D341Med (cell line): ENCODE data around the gene GAST.
A peak's percentile ranks its signal among the peaks of the same experiment; 100 is the strongest.
"Not testable (repeated sequence)": the region's sequence is repeated elsewhere in the genome, so short reads cannot be mapped to it uniquely, and the experiment has no call there.

Experiments
- DNase-seq: peaks from one replicate; pipeline ENCODE4 v3.0.0; 2012; ENCODE audit warnings: low spot score

Gene GAST

DNA sequence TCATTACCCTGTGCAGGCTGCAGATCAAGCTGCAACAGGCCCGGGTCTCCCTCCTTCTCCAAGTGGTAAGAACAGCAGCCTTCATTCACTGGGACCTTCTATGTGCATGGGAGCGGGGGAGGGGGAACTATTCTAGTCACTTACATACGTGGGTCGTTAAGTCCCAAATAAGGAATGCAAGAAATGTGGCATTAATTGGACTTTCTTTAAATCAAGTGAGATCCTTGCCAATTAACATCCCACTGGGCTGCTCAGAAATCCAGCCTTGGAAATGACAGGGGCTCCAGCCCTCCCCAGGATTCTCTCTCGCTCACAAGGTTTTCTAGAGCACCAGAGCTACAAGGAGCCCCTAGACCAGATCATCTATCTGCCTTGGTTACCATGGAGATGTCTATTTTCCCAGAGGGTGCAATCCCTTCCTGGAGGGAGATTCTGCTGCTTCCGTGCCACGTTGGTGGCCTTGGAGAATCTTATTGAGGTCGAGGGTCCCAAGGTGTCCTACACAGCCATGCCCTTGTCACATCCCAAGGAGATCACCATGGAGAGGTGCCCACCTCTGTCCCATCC is 28.6 kb upstream of the GAST start:
- no peak for DNase-seq

DNA sequence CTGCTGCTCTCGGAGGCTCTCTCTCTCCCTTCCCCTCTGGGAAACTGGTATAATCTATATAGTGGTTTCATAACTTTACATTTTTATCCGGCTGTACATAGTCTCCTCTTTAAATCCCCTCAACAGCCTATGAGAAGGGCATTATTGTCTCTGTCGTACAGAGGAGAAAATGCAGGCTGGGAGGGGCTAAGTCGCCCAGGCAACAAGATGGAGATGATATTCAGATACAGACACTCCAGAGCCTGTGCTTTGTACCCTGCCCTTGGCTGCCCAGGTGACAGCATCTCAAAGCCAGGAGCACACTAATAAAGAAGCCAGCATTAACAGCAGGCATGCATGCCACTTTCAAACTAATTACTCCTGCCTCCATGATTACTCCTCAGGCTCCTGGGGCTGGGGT is 28.1 kb upstream of the GAST start:
- DNase-seq: no peak

DNA sequence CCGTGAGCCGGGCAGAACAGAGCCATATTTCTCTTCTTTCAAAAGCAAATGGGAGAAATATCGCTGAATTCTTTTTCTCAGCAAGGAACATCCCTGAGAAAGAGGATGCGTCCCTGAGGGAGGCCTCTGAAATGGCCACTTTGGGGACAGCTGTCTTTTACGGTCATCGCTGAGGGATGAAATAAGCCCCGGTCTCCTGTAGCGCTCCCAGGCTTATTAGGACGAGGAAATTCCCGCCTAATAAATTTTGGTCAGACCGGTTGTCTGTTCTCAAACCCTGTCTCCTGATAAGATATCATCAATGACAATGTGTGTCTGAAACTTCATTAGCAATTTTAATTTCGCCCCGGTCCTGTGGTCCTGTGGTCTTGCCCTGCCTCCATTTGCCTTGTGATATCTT is 26.4 kb upstream of the GAST start:
- not testable (repeated sequence) for DNase-seq

DNA sequence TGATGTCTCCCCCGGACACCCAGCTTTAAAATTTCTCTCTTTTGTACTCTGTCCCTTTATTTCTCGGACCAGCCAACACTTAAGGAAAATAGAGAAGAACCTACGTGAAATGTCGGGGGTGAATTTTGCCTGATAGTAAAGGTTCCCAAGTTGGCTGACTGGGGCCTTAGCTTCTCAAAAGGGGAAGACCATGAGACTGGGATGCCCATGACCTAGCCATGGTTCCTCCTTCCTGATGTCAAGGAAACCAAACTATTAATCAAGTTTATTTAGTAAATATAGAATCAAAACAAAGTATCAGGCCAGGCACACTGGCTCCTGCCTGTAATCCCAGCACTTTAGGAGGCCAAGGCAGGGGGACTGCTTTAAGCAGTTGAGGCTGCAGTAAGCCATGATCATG is 25.9 kb upstream of the GAST start:
- DNase-seq: no peak

DNA sequence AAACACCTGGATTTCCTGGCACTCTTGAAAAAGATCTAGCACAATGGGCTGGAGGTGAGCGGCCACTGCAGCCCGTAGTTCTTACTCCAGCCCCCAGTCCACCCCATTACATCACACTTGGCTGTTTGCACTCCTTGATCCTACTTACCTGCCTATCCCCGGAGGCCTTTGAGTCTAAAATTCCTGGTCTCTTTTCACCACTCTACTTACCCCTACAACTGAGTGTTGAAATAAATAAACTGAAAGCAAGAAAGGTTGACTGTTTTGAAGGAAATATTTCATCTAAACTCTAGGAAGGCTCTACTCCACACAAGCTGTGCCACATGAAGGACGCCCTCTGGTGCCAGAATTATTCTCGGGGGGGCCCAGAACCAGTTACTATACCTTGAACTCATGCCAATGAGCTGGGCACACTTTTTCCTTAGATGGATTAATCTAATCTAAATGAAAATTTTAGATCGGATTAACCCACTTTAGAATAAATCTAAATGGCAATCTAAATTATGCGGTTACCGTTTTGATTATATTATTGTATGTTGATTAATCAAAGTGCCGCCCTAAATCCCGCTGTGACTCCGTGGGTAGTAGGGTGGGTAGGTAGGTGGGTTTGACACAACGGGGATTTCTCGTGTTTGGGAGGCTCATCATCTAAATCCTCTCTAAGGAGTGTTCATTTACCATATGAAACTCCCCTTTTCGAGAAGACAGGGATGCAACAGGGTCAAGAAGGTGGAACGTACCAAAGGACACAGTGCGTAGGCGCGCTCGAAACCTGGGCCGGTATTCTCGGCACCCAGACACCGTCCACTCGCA is 24.1 kb upstream of the GAST start:
- peak; percentile 60 for DNase-seq

DNA sequence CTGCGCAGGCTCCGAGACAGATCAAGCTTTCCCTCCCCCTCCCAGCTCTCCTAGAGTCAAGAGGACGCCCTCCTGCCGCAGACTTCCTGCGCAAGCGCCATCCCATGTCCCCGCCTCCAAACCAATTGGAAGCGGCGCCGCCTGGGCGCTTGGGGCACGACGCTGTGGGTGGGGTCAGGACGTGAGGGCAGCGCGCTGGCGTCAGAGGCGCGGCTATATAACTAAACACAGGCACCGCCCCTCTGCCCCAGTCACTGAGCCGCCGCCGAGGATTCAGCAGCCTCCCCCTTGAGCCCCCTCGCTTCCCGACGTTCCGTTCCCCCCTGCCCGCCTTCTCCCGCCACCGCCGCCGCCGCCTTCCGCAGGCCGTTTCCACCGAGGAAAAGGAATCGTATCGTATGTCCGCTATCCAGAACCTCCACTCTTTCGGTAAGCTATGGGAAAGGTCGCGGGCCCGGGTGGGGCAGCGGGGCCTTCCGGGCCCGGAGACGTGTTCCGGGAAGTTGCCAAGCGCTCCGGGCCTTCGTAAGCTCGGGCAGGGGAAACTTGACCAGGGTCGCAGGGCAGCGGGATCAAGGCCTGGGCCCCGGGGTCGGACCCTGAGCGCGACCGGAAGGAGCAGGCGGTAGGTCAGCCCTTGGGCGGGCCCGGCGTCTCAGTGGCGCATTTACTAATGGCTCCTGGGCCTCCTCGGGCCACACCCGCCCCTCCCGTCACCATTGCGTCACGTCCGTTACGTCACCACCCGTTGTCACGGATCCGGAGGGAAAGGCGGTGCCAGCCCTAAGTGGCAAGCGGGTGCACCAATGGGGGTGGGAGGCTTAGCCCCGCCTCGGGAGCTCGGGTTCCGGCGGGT is 23.3 kb upstream of the GAST start, which contains the start of gene EIF1:
Gene EIF1 (plus strand): TSS at position 245 of the 856 bp plus-strand sequence. CDS start 154 bp downstream, at position 399.
- peak; percentile 99 for DNase-seq

DNA sequence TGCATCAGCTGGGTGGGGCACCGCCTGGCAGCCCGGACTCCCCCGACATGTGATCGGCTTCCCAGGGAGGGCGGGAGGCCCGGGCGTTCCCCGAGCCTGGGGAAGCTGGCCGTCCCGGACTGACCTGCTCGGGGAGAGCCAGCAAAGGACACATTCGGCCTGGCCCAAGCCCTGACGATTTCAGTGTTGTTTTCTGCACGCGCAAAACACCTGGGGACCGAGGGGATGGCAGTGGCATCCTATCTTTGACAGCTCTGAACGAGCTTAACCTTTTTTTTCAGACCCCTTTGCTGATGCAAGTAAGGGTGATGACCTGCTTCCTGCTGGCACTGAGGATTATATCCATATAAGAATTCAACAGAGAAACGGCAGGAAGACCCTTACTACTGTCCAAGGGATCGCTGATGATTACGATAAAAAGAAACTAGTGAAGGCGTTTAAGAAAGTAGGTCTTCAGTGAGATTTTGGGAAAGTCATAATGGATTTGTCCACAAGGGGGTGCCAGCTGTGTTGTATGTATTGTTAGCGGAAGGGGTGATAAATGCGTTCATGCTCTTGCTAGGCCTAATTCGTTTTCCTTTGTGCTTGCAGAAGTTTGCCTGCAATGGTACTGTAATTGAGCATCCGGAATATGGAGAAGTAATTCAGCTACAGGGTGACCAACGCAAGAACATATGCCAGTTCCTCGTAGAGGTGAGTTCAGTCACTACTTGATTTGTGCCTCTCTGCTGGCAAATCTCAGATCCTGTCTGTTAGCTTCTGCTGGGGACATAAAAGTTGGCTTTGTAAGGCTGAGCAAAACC is 22.4 kb upstream of the GAST start:
- peak; percentile 58 for DNase-seq

DNA sequence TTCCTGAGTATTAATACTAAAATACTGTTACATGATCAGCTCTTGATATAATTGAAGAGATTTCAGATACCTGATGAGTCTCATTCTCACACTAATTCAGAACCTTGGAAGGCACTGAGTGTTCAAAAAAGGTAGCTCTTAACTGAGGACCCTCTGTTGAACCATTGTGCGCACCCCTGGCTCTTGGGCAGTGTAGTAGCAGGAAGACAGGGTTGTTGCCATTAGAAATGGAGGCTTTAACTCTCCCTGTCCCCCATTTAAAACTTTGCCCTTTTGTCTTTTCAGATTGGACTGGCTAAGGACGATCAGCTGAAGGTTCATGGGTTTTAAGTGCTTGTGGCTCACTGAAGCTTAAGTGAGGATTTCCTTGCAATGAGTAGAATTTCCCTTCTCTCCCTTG is 21.6 kb upstream of the GAST start:
- DNase-seq: no peak

DNA sequence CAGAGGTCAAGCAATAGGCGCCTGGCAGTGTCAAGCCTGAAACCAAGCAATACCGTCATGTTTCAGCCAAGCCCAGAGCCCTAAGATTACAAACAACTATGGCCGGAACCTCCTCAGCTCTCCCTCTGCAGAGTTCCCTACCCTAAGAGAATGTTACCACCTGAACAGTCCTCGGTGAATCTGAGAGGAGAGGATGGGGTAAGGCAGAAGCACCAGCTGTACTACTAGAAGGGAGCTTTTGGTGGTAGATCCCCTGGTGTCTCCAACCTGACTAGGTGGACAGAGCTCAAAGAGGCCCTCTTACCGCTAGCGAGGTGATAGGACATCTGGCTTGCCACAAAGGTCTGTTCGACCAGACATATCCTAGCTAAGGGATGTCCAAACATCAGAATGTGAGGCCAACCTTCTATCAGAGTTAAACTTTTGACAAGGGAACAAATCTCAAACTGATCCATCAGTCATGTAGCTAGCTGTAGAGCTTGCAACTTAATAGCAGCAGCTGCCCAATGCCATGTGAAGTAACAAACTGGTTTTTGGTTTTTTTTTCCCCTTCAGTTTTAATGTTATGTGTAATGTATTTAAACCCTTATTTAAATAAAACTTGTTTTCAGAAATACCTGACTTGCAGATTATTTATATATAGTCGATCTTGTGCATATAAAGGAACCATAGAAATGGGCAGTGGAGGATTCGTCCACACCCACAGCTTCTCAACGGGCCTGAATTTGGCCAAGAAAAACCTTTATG is 20.9 kb upstream of the GAST start:
- no peak for DNase-seq

DNA sequence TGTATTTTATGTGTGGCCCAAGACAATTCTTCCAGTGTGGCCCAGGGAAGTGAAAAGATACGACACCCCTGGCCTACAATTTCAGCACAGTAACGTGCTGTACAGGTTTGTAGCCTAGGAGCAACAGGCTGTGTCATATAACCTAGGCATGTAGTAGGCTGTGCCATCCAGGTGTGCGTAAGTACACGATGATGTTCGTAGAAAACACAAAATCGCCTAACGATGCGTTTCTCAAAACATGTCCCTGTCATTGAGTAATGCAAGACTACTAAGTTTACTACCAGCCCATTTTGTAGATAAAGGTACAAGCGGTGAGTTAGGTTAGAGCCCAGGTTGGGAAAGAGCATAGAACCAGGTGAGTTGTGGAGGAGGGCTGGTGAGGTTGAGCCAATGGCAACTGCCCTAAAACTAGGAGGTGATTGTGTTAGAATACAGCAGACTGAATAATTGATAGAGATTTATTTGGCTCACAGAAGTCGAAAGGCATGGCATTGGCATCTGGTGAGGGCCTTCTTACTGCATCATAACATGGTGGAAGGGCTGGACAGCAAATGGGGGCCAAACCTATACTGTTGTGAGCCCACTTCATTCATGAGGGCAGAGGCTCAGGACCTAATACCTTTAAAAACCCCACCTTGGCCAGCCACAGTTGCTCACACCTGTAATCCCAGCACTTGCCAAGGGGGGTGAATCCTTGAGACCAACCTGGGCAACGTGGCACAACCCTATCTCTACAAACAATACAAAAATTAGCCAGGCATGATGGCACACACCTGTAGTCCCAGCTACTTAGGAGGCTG is 19.2 kb upstream of the GAST start:
- DNase-seq: no peak

DNA sequence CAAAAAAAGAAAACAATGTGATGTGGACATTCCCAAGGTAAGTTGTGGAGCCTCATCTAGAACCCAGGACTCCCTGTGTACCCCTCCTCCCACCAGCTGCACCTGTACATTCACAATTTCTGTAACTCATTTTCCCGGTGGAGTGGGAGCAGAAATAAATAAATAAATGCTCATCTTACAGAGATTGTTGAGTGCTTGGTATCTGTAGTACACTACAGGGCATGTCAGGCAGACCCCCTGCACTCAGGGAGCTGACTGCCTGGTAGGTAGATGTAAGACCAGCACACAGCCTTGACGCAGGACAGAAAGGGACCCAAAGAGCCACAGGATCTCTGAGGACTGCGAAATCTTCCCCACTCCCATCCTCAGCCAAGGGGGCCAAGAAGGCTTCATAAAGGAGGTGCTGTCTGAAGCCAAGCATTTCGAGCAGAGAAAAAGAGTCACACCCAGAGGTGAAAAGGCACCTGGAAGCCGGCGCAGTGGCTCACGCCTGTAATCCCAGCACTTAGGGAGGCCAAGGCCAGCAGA is 16.9 kb upstream of the GAST start:
- DNase-seq: no peak

DNA sequence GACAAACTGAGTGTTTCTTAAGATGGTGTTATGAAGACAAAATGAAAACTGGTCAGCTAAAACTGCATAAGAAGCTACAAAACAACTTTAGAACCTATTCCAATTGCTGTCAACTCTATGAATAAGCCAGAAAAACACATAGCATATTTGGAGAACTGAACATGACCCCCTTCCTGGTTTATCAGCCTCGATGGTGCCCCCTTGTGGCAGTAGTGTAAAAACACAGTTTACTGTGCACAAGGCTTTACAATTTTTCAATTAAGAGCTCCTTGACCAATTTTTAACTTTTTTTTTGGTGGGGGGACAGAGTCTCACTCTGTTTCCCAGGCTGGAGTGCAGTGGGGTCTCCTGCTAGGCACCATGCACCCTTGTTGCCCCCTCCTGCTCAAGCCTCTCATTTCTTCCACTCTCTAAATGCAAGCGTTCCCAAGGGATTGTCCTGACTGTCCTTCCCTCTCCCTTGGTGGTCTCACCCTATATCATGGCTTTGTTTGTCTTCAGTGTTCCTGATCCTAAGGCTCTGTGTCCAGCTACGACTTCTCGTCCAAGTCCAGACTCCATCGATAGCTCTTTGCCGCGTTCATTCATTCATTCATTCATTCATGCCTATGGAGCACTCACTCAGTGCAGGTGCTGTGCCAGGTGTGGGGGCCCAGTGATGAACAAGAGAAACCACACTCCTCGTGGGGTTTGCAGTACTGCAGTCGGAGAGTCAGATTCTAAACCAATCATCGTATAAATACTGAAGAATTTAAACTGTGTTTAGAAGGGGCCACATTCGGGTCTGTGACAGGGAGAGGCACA is 16.0 kb upstream of the GAST start:
- DNase-seq: peak; percentile 86

DNA sequence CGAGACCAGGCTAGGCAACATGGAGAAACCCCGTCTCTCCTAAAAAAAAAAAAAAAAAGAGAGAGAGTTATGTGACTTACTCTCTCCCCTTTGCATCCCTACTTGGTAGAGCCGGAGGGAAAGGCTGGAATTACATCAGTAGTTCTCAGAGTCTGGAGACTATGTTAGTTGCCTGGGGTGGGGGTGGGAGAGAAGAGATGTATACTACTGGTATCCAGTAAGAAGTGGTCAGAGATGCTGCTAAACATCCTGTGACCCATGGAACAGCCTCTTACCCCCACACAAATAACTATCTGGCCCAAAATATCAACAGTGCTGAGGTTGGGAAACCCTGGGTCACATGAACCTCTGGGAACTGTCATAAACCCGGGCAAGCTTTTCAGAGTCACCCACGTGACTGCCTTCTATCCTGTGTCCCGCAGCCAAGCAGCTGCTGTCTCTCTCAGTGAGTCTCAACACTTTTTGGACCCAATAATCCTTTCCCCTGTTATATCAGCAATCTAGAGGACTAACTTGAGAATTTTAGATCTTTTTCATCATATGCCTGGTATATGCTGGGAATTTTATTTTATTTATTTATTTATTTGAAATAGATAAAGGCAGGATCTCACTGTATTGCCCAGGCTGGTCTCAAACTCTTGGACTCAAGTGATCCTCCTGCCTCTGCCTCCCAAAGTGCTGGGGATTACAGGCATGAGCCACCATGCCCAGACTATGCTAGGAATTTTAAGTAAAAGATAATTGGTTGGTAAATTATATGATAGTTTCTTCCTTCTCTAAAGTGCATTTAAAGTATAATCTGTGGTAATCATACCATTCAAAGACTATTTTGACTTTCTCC is 14.8 kb upstream of the GAST start:
- no peak for DNase-seq

DNA sequence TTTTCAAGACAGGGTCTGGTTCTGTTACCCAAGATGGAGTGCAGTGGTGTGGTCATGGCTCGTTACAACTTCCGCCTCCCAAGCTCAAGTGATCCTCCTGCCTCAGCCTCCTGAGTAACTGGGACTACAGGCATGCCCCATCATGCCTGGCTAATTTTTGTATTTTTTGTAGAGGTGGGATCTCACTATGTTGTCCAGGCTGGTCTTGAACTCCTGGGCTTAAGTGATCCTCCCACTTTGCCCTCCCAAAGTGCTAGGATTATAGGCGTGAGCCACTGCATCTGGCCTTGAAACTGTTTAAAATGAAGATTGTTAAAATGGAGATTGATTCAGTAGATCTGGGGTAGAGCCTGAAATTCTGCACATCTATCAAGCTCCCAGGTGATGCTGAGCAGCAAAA is 11.3 kb upstream of the GAST start:
- DNase-seq: not testable (repeated sequence)

DNA sequence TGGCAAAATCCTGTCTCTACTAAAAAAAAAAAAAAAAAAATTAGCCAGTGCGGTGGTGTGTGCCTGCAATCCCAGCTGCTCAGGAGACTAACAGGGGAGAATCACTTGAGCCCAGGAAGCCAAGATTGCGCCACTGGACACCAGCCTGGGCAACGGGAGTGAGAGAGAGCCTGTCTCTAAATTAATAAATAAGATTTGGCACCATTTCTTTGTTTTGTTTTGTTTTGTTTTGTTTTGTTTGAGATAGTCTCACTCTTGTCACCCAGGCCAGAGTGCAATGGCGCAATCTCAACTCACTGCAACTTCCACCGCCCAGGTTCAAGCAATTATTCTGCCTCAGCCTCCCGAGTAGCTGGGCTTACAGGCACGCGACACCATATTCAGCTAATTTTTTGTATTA is 9.4 kb upstream of the GAST start:
- no peak for DNase-seq

DNA sequence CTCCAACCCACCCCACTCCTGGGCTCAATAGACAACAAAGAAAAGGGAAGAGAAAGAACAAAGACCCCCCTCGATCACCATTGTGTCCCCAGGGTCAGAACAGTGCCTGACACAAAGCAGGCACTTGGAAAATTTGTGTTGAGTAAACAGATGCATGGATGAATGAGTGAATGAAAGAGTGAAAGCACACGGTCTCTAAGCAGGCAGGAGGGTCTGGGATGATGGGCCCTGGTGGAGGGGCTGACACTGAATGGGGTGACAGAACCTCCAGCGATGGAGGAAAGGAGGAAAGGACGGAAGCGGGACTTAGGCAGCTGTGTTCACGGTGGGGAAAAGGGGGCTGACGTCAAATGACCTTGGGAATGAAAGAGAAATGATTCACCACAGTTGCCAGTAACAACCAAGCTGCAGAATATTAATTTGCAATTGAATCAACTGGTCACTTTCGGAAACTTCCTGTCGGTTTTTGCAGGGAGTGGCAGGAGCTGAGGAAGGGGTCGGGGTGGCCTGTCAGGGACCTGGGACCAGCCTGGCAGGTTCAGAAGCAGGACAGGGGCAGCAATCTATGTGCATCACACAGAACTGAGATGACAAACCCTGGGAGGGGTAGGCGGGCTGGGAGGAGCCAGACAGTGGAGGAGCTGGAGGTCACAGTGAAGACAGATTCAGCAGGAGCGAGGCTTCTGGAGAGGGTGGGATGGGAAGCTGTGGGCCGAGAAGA is 6.7 kb upstream of the GAST start:
- no peak for DNase-seq

DNA sequence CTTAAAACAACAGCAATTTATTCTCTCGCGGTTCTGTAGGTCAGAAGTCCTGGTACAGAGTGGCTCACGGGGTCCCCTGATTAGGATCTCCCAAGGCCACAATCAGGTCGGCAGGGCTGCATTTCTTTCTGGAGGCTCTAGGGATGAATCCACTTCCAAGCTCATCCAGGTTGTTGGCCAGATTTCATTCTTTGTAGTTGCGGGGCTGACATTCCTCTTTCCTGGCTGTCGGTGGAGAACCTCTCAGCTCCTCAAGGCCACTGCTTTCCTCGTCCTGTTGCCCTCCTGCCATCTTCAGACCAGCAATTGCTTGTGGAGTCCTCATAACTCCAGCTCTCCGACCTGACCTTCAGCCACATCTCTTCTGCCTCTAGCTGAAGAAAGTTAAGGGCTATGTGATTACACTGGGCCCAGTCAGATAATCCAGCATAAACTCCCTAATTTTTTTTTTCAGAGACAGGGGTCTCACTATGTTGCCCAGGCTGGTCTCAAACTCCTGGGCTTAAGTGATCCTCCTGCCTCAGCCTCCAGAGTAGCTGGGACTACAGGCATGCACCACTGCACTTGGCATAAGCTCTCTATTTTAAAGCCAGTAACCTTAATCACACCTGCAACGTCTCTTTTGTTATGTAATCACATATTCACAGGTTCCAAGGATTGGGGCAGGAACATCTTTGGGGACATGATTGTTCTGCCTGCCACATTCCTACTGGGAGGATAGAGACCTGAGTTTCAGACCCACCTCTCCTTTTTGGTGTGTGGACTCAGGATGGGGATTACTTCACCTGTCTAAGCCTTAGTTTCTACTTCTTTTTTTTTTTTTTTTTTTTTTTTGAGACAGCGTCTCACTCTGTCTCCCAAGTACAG is 4.1 kb upstream of the GAST start:
- no peak for DNase-seq
